ENCODE measurements around the gene MRPL11. TPM values are rescaled to one million over a fixed set of nuclear protein-coding genes. Genes with fewer than 3 reads are reported as not detected.

Gene MRPL11
- total and polyA plus RNA-seq, 2 of the 13 experiments (the other 11 are each of a cell fraction or from before 2014, with no cell fraction given) = 72.9 to 176 TPM

DNA sequence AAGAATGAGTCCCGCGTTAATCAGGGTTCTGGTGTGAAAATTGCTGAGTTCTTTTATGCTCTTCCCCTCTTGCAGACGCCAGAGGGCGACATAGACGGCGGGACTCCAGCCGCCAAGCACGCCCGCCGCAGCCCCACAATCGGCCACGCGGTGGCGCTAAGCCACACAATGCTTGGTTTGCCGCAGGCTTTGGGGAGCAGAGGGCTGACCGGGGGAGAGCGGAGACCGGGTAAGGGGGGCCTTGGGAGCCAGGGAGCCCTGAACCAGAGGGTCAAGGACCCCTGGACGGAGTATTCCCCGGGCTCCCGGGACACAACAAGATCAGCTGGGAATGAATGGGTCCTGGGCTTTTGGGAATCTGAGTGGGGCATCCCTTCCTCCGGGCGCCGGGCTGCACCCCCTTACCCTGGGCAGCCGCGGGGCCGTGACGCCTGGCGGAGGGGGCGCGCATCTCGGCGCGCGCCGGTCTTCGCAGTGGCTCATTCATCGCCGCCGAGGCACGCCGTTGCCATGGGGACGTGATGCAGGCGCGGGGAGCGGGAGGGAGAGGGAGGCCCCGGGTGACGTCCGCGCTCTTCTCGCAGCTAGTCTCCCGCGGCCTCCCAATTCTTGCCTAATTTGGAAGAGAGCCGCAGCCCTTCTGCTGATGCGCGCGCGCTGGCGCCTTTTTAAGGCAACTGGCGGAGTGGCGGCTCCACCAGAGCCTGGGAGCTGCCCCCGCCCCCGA, 30.0 kb downstream of the MRPL11 start (continued):
- TF ChIP-seq, protein P1, sequence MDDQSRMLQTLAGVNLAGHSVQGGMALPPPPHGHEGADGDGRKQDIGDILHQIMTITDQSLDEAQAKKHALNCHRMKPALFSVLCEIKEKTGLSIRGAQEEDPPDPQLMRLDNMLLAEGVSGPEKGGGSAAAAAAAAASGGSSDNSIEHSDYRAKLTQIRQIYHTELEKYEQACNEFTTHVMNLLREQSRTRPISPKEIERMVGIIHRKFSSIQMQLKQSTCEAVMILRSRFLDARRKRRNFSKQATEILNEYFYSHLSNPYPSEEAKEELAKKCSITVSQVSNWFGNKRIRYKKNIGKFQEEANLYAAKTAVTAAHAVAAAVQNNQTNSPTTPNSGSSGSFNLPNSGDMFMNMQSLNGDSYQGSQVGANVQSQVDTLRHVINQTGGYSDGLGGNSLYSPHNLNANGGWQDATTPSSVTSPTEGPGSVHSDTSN (CRISPR knock-in tag; IDR thresholded peaks at IDR 0.05; ENCODE audit: borderline replicate concordance) = no peak
- TF ChIP-seq, protein P2, sequence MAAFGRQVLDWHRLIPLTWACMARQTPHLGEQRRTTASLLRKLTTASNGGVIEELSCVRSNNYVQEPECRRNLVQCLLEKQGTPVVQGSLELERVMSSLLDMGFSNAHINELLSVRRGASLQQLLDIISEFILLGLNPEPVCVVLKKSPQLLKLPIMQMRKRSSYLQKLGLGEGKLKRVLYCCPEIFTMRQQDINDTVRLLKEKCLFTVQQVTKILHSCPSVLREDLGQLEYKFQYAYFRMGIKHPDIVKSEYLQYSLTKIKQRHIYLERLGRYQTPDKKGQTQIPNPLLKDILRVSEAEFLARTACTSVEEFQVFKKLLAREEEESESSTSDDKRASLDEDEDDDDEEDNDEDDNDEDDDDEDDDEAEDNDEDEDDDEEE (CRISPR knock-in tag; IDR thresholded peaks at IDR 0.05) = no peak
- peak; percentile 25; the same call in 1 of the 3 replicates for TF ChIP-seq MXI1 (IDR thresholded peaks at IDR 0.05; ENCODE audit: borderline replicate concordance, low read depth, low read length)
- TF ChIP-seq ZNF383 (CRISPR knock-in tag; IDR thresholded peaks at IDR 0.05; ENCODE audit: borderline replicate concordance) = no peak
- TF ChIP-seq PRPF4 (IDR thresholded peaks at IDR 0.05; ENCODE audit: low read depth, low read length, poor library complexity, severe bottlenecking) = no peak
- no peak for TF ChIP-seq ZZZ3 (CRISPR knock-in tag; IDR thresholded peaks at IDR 0.05; ENCODE audit: borderline replicate concordance)
- TF ChIP-seq, protein P3, sequence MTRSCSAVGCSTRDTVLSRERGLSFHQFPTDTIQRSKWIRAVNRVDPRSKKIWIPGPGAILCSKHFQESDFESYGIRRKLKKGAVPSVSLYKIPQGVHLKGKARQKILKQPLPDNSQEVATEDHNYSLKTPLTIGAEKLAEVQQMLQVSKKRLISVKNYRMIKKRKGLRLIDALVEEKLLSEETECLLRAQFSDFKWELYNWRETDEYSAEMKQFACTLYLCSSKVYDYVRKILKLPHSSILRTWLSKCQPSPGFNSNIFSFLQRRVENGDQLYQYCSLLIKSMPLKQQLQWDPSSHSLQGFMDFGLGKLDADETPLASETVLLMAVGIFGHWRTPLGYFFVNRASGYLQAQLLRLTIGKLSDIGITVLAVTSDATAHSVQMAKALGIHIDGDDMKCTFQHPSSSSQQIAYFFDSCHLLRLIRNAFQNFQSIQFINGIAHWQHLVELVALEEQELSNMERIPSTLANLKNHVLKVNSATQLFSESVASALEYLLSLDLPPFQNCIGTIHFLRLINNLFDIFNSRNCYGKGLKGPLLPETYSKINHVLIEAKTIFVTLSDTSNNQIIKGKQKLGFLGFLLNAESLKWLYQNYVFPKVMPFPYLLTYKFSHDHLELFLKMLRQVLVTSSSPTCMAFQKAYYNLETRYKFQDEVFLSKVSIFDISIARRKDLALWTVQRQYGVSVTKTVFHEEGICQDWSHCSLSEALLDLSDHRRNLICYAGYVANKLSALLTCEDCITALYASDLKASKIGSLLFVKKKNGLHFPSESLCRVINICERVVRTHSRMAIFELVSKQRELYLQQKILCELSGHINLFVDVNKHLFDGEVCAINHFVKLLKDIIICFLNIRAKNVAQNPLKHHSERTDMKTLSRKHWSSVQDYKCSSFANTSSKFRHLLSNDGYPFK (CRISPR knock-in tag; IDR thresholded peaks at IDR 0.05; ENCODE audit: borderline replicate concordance) = peak; percentile 29; the same call in 1 of the 2 replicates
- TF ChIP-seq ZNF580 (CRISPR knock-in tag; IDR thresholded peaks at IDR 0.05; ENCODE audit: borderline replicate concordance, low read depth) = peak; percentile 74; the same call in 1 of the 2 replicates
- no peak for TF ChIP-seq MED13 (CRISPR knock-in tag; IDR thresholded peaks at IDR 0.05)
- TF ChIP-seq KDM6A (CRISPR knock-in tag; IDR thresholded peaks at IDR 0.05; ENCODE audit: low read depth) = no peak
- no peak for TF ChIP-seq ZNF512B (CRISPR knock-in tag; IDR thresholded peaks at IDR 0.05; ENCODE audit: borderline replicate concordance)
- TF ChIP-seq ZKSCAN8 (CRISPR knock-in tag; IDR thresholded peaks at IDR 0.05; ENCODE audit: borderline replicate concordance) = no peak
- 0 out of 2 replicates have a peak, but pooled peaks have one; percentile 34 for TF ChIP-seq KDM3A (CRISPR knock-in tag; IDR thresholded peaks at IDR 0.05; ENCODE audit: low read depth)
- TF ChIP-seq ZNF251 (CRISPR knock-in tag; IDR thresholded peaks at IDR 0.05) = no peak
- peak; percentile 48; the same call in 1 of the 2 replicates for TF ChIP-seq ZNF768 (CRISPR knock-in tag; IDR thresholded peaks at IDR 0.05)
- TF ChIP-seq, protein P4, sequence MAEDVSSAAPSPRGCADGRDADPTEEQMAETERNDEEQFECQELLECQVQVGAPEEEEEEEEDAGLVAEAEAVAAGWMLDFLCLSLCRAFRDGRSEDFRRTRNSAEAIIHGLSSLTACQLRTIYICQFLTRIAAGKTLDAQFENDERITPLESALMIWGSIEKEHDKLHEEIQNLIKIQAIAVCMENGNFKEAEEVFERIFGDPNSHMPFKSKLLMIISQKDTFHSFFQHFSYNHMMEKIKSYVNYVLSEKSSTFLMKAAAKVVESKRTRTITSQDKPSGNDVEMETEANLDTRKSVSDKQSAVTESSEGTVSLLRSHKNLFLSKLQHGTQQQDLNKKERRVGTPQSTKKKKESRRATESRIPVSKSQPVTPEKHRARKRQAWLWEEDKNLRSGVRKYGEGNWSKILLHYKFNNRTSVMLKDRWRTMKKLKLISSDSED (CRISPR knock-in tag; IDR thresholded peaks at IDR 0.05) = no peak

All from HepG2 (cell line).